DOHH2 (cell line): ENCODE data around the gene PITX3.

Experiments
- H3F3A ChIP-seq: fragments of 200-600 bp; sonication (generic), shearing (Covaris generic); 2 replicates; pipeline ENCODE4 v1.6.0; 2016; ENCODE audit warnings: antibody characterized with exemption, mild to moderate bottlenecking; ENCODE audit not compliant: control insufficient read depth, insufficient read depth
- H3K27ac ChIP-seq: fragments of 200-600 bp; sonication (generic); 2 replicates; pipeline ENCODE4 v1.5.1; 2014; ENCODE audit warnings: low read depth, mild to moderate bottlenecking, low read length, moderate library complexity
- H3K27me3 ChIP-seq: fragments of 200-600 bp; sonication (generic); 2 replicates; pipeline ENCODE4 v1.6.1; 2014; ENCODE audit warnings: mild to moderate bottlenecking, low read length, mixed read lengths; ENCODE audit not compliant: control insufficient read depth
- H3K36me3 ChIP-seq: fragments of 200-600 bp; sonication (generic); 2 replicates; pipeline ENCODE4 v1.6.1; 2014; ENCODE audit warnings: mild to moderate bottlenecking, low read length, moderate library complexity, mixed read lengths; ENCODE audit not compliant: control insufficient read depth
- H3K4me1 ChIP-seq: fragments of 200-600 bp; sonication (generic); 2 replicates; pipeline ENCODE4 v1.6.1; 2014; ENCODE audit warnings: mild to moderate bottlenecking, low read length, mixed read lengths; ENCODE audit not compliant: control insufficient read depth
- H3K4me2 ChIP-seq: fragments of 200-600 bp; sonication (generic); 2 replicates; pipeline ENCODE4 v1.6.0; 2014; ENCODE audit warnings: mild to moderate bottlenecking, low read length, moderate library complexity
- H3K4me3 ChIP-seq: fragments of 200-600 bp; sonication (generic); 2 replicates; pipeline ENCODE4 v1.5.1; 2014; ENCODE audit warnings: mild to moderate bottlenecking, low read length, mixed read lengths
- H3K79me2 ChIP-seq: fragments of 200-600 bp; sonication (generic); 2 replicates; pipeline ENCODE4 v1.6.1; 2014; ENCODE audit warnings: mild to moderate bottlenecking, low read length, mixed read lengths; ENCODE audit not compliant: control insufficient read depth
- H3K9me2 ChIP-seq: fragments of 200-600 bp; sonication (generic); replicated peaks from 2 replicates; pipeline ENCODE4 v1.6.1; 2014; ENCODE audit warnings: mild to moderate bottlenecking, low read length, mixed read lengths; ENCODE audit not compliant: control insufficient read depth
- H3K9me3 ChIP-seq: fragments of 200-600 bp; sonication (generic); 2 replicates; pipeline ENCODE4 v1.6.1; 2014; ENCODE audit warnings: antibody characterized with exemption, low read length, mixed read lengths; ENCODE audit not compliant: control insufficient read depth, insufficient read depth
- H4K20me1 ChIP-seq: fragments of 200-600 bp; sonication (generic); 2 replicates; pipeline ENCODE4 v1.6.0; 2014; ENCODE audit warnings: low read depth, mild to moderate bottlenecking, antibody characterized with exemption, low read length, moderate library complexity; ENCODE audit not compliant: control insufficient read depth, insufficient read depth
- CTCF ChIP-seq: fragments of 200-600 bp; sonication (generic); IDR thresholded peaks from one replicate; pipeline ENCODE4 v1.5.1; 2014; ENCODE audit warnings: antibody characterized with exemption, mild to moderate bottlenecking, low read depth, low read length; ENCODE audit not compliant: poor library complexity, severe bottlenecking
- EZH2phosphoT487 ChIP-seq: fragments of 200-600 bp; sonication (generic); IDR thresholded peaks from 2 replicates; pipeline ENCODE4 v1.6.1; 2017; ENCODE audit warnings: borderline replicate concordance, mild to moderate bottlenecking, antibody characterized with exemption, low read length, moderate library complexity, mixed read lengths

PITX3 gene

DNA sequence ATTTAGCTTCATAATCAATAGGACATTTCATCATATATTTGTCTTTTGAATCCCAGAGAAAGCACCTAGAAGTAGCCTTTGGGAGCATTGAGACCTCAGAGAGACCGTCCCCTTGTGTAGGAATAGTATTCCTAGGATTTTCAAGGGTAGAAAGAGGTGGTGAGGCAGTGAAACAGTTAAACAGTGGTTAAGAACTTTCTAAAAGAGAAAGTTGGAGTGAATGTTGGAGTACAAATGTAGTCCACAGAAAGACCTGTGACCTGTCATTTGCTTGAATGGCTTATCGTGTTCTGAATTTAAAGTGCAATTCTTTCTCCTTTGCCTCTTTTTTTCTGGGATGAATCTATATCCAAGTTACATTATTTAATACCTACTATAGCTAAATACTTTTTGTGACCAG, 34.0 kb upstream of the PITX3 start:
- H3K79me2 ChIP-seq = peaks cover 36% of the 10 kb centered on the region
- H3K9me3 ChIP-seq = no peaks in the 10 kb centered on the region
- H3K9me2 ChIP-seq = no peaks in the 10 kb centered on the region
- TF ChIP-seq CTCF = no peak
- no peak for TF ChIP-seq EZH2phosphoT487
- H3K4me2 ChIP-seq = no peak overlapping the region
- H3K27me3 ChIP-seq = no peaks in the 10 kb centered on the region
- H3K4me1 ChIP-seq = peaks cover 15% of the 10 kb centered on the region
- no peak overlapping the region for H3K27ac ChIP-seq
- peaks cover 6% of the 10 kb centered on the region; the same call in 1 of the 2 replicates for H4K20me1 ChIP-seq
- H3K36me3 ChIP-seq = no peaks in the 10 kb centered on the region
- no peak overlapping the region for H3K4me3 ChIP-seq
- no peaks in the 10 kb centered on the region for H3F3A ChIP-seq

GRCh38 chr10:102274062-102274461, 32.8 kb upstream of the PITX3 start:
- Histone ChIP-seq H3K36me3 (no peaks in the 10 kb centered on the region), H3K4me1 (peaks cover 6% of the 10 kb centered on the region), H3K4me2 (no peak overlapping the region), H3K4me3 (no peak overlapping the region), H3K9me3 (no peaks in the 10 kb centered on the region), H3K27ac (no peak overlapping the region), H3K9me2 (no peaks in the 10 kb centered on the region), H3F3A (no peaks in the 10 kb centered on the region), H4K20me1 (peaks cover 6% of the 10 kb centered on the region; the same call in 1 of the 2 replicates), H3K79me2 (peaks cover 39% of the 10 kb centered on the region), H3K27me3 (no peaks in the 10 kb centered on the region)
- TF ChIP-seq EZH2phosphoT487 = no peak
- no peak for TF ChIP-seq CTCF

- no peaks in the 10 kb centered on the region for H3K9me2 ChIP-seq
- H3K27ac ChIP-seq = no peak overlapping the region
- H3K27me3 ChIP-seq = no peaks in the 10 kb centered on the region
- no peak overlapping the region for H3K4me2 ChIP-seq
- peaks cover 6% of the 10 kb centered on the region for H3K4me1 ChIP-seq
- peaks cover 7% of the 10 kb centered on the region; the same call in 1 of the 2 replicates for H4K20me1 ChIP-seq
- no peaks in the 10 kb centered on the region for H3F3A ChIP-seq
- H3K36me3 ChIP-seq = peaks cover 11% of the 10 kb centered on the region
- peaks cover 34% of the 10 kb centered on the region for H3K79me2 ChIP-seq
- H3K9me3 ChIP-seq = no peaks in the 10 kb centered on the region
- TF ChIP-seq CTCF (no peak), EZH2phosphoT487 (no peak)
- H3K4me3 ChIP-seq = no peak overlapping the region
Observed at GRCh38 chr10:102269017-102269416, 27.7 kb upstream of the PITX3 start.
